Effector CD4-positive, alpha-beta T cell (primary cell): ENCODE data around the gene PPM1K.
"Not testable (repeated sequence)": the region's sequence is repeated elsewhere in the genome, so short reads cannot be mapped to it uniquely, and the experiment has no call there.

Experiments used
- DNase-seq: peaks from one replicate; pipeline ENCODE4 v3.0.0-alpha.2; 2020
- total RNA-seq: gene quantifications from one replicate; lab custom pipeline; 2026; lab: John Stamatoyannopoulos, UW

Gene PPM1K
- 107 reads per million, percentile 84 among the genes with 10 or more reads in this experiment for total RNA-seq

GRCh38 chr4:88284439-88285234 lies at the start of gene PPM1K:
PPM1K (minus strand) TSS chr4:88284561; CDS start chr4:88278583, 5,978 bp downstream.
- peak; percentile 99 for DNase-seq

- no peak for DNase-seq
These were observed 49.5 kb upstream of the PPM1K start for GRCh38 chr4:88333741-88334405.

- DNase-seq: no peak
These were observed 43.3 kb upstream of the PPM1K start for GRCh38 chr4:88327665-88328064.

- no peak for DNase-seq
These were observed 36.5 kb upstream of the PPM1K start for GRCh38 chr4:88320780-88321373.

GRCh38 chr4:88320224-88320779 lies 35.9 kb upstream of the PPM1K start:
- DNase-seq: no peak

GRCh38 chr4:88318751-88319350 lies 34.5 kb upstream of the PPM1K start:
- no peak for DNase-seq

- no peak for DNase-seq
These were observed 31.2 kb upstream of the PPM1K start for GRCh38 chr4:88315460-88316017.

- DNase-seq: not testable (repeated sequence)
These were observed 28.8 kb upstream of the PPM1K start for GRCh38 chr4:88313088-88313624.

- no peak for DNase-seq
These were observed 24.2 kb upstream of the PPM1K start for GRCh38 chr4:88308587-88308986.

- DNase-seq: no peak
These were observed 13.5 kb upstream of the PPM1K start for GRCh38 chr4:88297725-88298454.

- no peak for DNase-seq
These were observed 12.8 kb upstream of the PPM1K start for GRCh38 chr4:88297212-88297516.

GRCh38 chr4:88296413-88297211 lies 12.3 kb upstream of the PPM1K start:
- DNase-seq: no peak

- no peak for DNase-seq
These were observed 11.3 kb upstream of the PPM1K start for GRCh38 chr4:88295656-88296055.

- DNase-seq: no peak
These were observed 6.6 kb upstream of the PPM1K start for GRCh38 chr4:88291003-88291402.

GRCh38 chr4:88286897-88287296 lies 2.5 kb upstream of the PPM1K start:
- no peak for DNase-seq

- DNase-seq: no peak
These were observed 883 bp upstream of the PPM1K start for GRCh38 chr4:88285235-88285653.

GRCh38 chr4:88283661-88284438 lies 511 bp downstream of the PPM1K start:
- peak; percentile 67 for DNase-seq

- no peak for DNase-seq
These were observed 4.0 kb downstream of the PPM1K start for GRCh38 chr4:88280228-88280795.

- no peak for DNase-seq
These were observed 6.6 kb downstream of the PPM1K start for GRCh38 chr4:88277711-88278225.
